B cell (primary cell): ENCODE data around the gene DROSHA. TPM values are rescaled to one million over a fixed set of nuclear protein-coding genes. Genes with fewer than 3 reads are reported as not detected.

Source experiments
- ATAC-seq: fragments of 200-7000 bp; cut with Tn5 transposase; one replicate; pipeline ENCODE4 v1.10.0; 2021; ENCODE audit warnings: low read depth, mild to moderate bottlenecking, moderate number of reproducible peaks, moderate library complexity
- CTCF ChIA-PET: fragments of 350-600 bp; sonication (Branson Sonifier 250); formaldehyde crosslinking; loops from one replicate; lab custom pipeline; 2021; ENCODE audit warnings: antibody characterized with exemption, inconsistent platforms; lab: Charles Lee
- POLR2A ChIA-PET: fragments of 350-600 bp; sonication (Branson Sonifier 250); formaldehyde crosslinking; loops from one replicate; lab custom pipeline; 2021; ENCODE audit warnings: antibody characterized with exemption; lab: Charles Lee
- DNase-seq: peaks from one replicate; pipeline ENCODE4 v3.0.0; 2013
- H2AFZ ChIP-seq: 2 replicates; pipeline ENCODE4 v1.6.1; 2012; ENCODE audit warnings: mild to moderate bottlenecking, low read depth, low read length; ENCODE audit not compliant: insufficient read depth, poor library complexity, severe bottlenecking
- H3K27ac ChIP-seq, 2 donors: 1 replicate in 1 of 2; 2 replicates in 1 of 2; pipeline ENCODE4 v1.5.1; 2012 to 2013; ENCODE audit warnings: low read length in 2 of 2, mild to moderate bottlenecking in 2 of 2, moderate library complexity in 1 of 2
- H3K27me3 ChIP-seq, 4 experiments: fragments of 200-600 bp in 1 of 4; sonication (generic) in 1 of 4; replicated peaks in 1 of 4; 1 replicate in 2 of 4; 2 replicates in 2 of 4; pipeline versions ENCODE4 v1.6.1 to v1.7.0; 2013 to 2016; ENCODE audit warnings: low read length in 3 of 4, mild to moderate bottlenecking in 2 of 4, mixed read lengths in 1 of 4, moderate library complexity in 1 of 4; ENCODE audit not compliant: insufficient read depth in 4 of 4, control insufficient read depth in 3 of 4; ENCODE audit errors: control extremely low read depth in 1 of 4
- H3K36me3 ChIP-seq, 2 experiments: replicated peaks in 1 of 2; 1 replicate in 1 of 2; 2 replicates in 1 of 2; pipeline versions ENCODE4 v1.6.1 to v1.7.1; 2013; ENCODE audit warnings: low read length in 1 of 2; ENCODE audit not compliant: insufficient read depth in 2 of 2, control insufficient read depth in 1 of 2; ENCODE audit errors: control extremely low read depth in 1 of 2, extremely low read depth in 1 of 2
- H3K4me1 ChIP-seq, 2 donors: fragments of 200-600 bp in 1 of 2; sonication (generic) in 1 of 2; 1 replicate in 1 of 2; 2 replicates in 1 of 2; pipeline versions ENCODE4 v1.5.1 to v1.6.1; 2013 to 2017; ENCODE audit warnings: low read length in 2 of 2; ENCODE audit not compliant: control insufficient read depth in 2 of 2, insufficient read depth in 2 of 2
- H3K4me2 ChIP-seq: replicated peaks from 2 replicates; pipeline ENCODE3; 2012; ENCODE audit warnings: mild to moderate bottlenecking, low read depth, low read length; ENCODE audit not compliant: poor library complexity, severe bottlenecking
- H3K4me3 ChIP-seq, 5 experiments: fragments of 200-600 bp in 1 of 5; sonication (generic) in 1 of 5; 1 replicate in 3 of 5; 2 replicates in 2 of 5; pipeline versions ENCODE4 v1.5.1 to v1.7.0; 2011 to 2016; ENCODE audit warnings: low read length in 4 of 5, mild to moderate bottlenecking in 4 of 5, low read depth in 2 of 5, control low read depth in 1 of 5, moderate library complexity in 1 of 5; ENCODE audit not compliant: insufficient read depth in 1 of 5; ENCODE audit errors: control extremely low read depth in 1 of 5, extremely low read depth in 1 of 5
- H3K79me2 ChIP-seq: fragments of 200-600 bp; sonication (generic); one replicate; pipeline ENCODE4 v1.6.0; 2016; ENCODE audit warnings: low read length; ENCODE audit not compliant: control insufficient read depth, insufficient read depth
- H3K9ac ChIP-seq: fragments of 200-600 bp; sonication (generic); 2 replicates; pipeline ENCODE4 v1.6.1; 2017; ENCODE audit warnings: mild to moderate bottlenecking, low read length, moderate library complexity
- H3K9me3 ChIP-seq, 3 donors: one replicate each; pipeline versions ENCODE4 v1.6.1 to v1.7.1; 2013; ENCODE audit warnings: low read length in 2 of 3; ENCODE audit not compliant: control insufficient read depth in 2 of 3, insufficient read depth in 1 of 3; ENCODE audit errors: control extremely low read depth in 1 of 3
- H4K20me1 ChIP-seq: 2 replicates; pipeline ENCODE4 v1.6.0; 2012; ENCODE audit warnings: mild to moderate bottlenecking, low read length; ENCODE audit not compliant: insufficient read depth, control insufficient read depth, poor library complexity, severe bottlenecking
- H3K27ac Mint-ChIP-seq: one replicate; pipeline ENCODE4 v1.8.0; 2021; ENCODE audit warnings: mixed read lengths
- H3K27me3 Mint-ChIP-seq: one replicate; pipeline ENCODE4 v1.8.0; 2021; ENCODE audit warnings: mixed read lengths
- H3K4me1 Mint-ChIP-seq: one replicate; pipeline ENCODE4 v1.8.0; 2021; ENCODE audit warnings: mixed read lengths
- H3K4me3 Mint-ChIP-seq: one replicate; pipeline ENCODE4 v1.8.0; 2021; ENCODE audit warnings: mixed read lengths
- H3K9me3 Mint-ChIP-seq: one replicate; pipeline ENCODE4 v1.8.0; 2022; ENCODE audit warnings: mixed read lengths; ENCODE audit not compliant: insufficient read depth
- EZH2 ChIP-seq: IDR thresholded peaks from 2 replicates; pipeline ENCODE4 v1.6.1; 2012; ENCODE audit warnings: borderline replicate concordance, low read depth, mild to moderate bottlenecking, moderate library complexity, low read length; ENCODE audit not compliant: insufficient read depth, poor library complexity, severe bottlenecking
- WGBS: methylation state at CpG from one replicate; pipeline ENCODE4 v1.1.5; 2013; ENCODE audit warnings: missing lambda C conversion rate; ENCODE audit not compliant: insufficient coverage; 5-methylcytosine and 5-hydroxymethylcytosine counted together
- intact Hi-C: fragments of 100-400 bp; cut with micrococcal nuclease; formaldehyde crosslinking; loops from one replicate; pipeline ENCODE4 v1.10.0; 2022
- polyA plus RNA-seq: library from polyadenylated mRNA; depleted of rRNA; stranded (reverse); fragments of >200 nt; gene quantifications from 2 replicates; pipeline ENCODE4 v1.2.3, GENCODE V29; 2012
- total RNA-seq, 2 donors: library from RNA; stranded (reverse); fragments of 120-200 nt in 1 of 2; gene quantifications; 1 replicate in 1 of 2; 2 replicates in 1 of 2; pipeline versions ENCODE4 v1.2.3 to v1.2.4, GENCODE V29; 2013 to 2022
- TF ChIP-seq, protein P1 (sequence below): fragments of 200-600 bp; IDR thresholded peaks from one replicate; pipeline ENCODE4 v1.8.0; 2022; ENCODE audit warnings: antibody characterized with exemption, mild to moderate bottlenecking

The DROSHA gene
- total and polyA plus RNA-seq, 2 donors (not counting 1 experiment from before 2014, with no cell fraction given): 31.2 to 62.4 TPM

DNA sequence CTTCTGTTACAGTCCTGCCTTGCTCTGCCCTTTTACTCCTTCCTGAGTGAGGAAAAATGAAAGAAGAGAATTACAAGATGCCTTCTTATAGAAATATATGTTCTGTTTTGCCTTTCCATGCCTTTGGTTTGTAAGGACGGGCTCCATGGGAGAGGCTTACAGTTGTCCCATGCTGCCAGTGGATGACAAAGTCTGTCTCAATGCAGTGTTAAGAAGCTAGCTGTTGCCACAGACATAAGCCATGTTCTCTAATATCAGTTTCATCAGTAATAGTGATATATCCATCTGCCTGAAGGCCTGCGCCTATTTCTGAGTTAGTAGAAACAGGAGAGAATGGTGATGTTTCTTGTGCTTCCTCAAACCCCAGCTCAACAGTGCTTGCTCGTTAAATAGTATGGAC, 28.0 kb upstream of the DROSHA start:
- 100% methylated on average over 1 of the region's 3 CpGs for WGBS
- intact Hi-C loops: no loop called here
- no peak overlapping the region for H3K27ac Mint-ChIP-seq

DNA sequence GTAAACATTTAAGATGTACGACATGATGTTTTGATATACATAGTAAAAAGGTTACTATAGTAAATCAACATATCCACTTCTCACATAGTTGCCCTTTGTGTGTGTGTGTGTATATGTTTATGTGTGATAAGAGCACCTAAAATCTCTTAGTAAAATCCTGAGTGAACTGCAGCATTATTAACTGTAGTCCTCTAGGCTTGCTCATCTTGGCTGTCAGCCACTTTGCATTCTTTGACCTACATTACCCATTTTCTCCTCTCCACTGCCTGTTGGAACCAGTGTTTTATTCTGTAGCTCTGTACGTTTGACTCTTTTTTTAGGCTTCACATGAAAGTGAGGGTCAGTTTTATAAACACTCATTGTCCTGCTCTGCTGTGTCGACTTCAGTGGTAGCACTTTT, 24.6 kb upstream of the DROSHA start:
- no peaks in the 10 kb centered on the region for H3K9me3 ChIP-seq
- no peak overlapping the region for H3K4me3 ChIP-seq
- H3K27ac ChIP-seq: no peak overlapping the region
- H3K79me2 ChIP-seq: no peaks in the 10 kb centered on the region
- H3K27me3 Mint-ChIP-seq: no peaks in the 10 kb centered on the region
- intact Hi-C loops: no loop called here
- no peak overlapping the region for H3K4me3 Mint-ChIP-seq
- H2AFZ ChIP-seq: no peak overlapping the region
- no peaks in the 10 kb centered on the region for H3K27me3 ChIP-seq
- no peak for TF ChIP-seq EZH2
- TF ChIP-seq, protein P1, sequence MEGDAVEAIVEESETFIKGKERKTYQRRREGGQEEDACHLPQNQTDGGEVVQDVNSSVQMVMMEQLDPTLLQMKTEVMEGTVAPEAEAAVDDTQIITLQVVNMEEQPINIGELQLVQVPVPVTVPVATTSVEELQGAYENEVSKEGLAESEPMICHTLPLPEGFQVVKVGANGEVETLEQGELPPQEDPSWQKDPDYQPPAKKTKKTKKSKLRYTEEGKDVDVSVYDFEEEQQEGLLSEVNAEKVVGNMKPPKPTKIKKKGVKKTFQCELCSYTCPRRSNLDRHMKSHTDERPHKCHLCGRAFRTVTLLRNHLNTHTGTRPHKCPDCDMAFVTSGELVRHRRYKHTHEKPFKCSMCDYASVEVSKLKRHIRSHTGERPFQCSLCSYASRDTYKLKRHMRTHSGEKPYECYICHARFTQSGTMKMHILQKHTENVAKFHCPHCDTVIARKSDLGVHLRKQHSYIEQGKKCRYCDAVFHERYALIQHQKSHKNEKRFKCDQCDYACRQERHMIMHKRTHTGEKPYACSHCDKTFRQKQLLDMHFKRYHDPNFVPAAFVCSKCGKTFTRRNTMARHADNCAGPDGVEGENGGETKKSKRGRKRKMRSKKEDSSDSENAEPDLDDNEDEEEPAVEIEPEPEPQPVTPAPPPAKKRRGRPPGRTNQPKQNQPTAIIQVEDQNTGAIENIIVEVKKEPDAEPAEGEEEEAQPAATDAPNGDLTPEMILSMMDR: no peak
- no peaks in the 10 kb centered on the region for H3K9me3 Mint-ChIP-seq
- H3K27ac Mint-ChIP-seq: no peak overlapping the region
- DNase-seq (no peak), ATAC-seq (no peak)
- POLR2A ChIA-PET: no interaction called here
- H3K9ac ChIP-seq: no peak overlapping the region
- H3K4me1 Mint-ChIP-seq: no peaks in the 10 kb centered on the region
- peaks cover 12 to 34% of the 10 kb centered on the region in 2 experiments for H3K36me3 ChIP-seq
- H4K20me1 ChIP-seq: no peaks in the 10 kb centered on the region
- CTCF ChIA-PET: no interaction called here
- H3K4me1 ChIP-seq: no peaks in the 10 kb centered on the region
- WGBS: 89% methylated on average over 2 of the region's 3 CpGs
- no peak overlapping the region for H3K4me2 ChIP-seq

More for the DNA sequence above, 28.0 kb upstream of the DROSHA start:
- no peaks in the 10 kb centered on the region for H3K4me1 Mint-ChIP-seq
- H3K4me3 ChIP-seq: no peak overlapping the region
- H3K9ac ChIP-seq: no peak overlapping the region
- no peaks in the 10 kb centered on the region for H3K4me1 ChIP-seq
- H3K36me3 ChIP-seq: peaks cover 8 to 11% of the 10 kb centered on the region in 2 experiments
- H3K4me2 ChIP-seq: no peak overlapping the region
- DNase-seq: no peak
- no peaks in the 10 kb centered on the region for H4K20me1 ChIP-seq
- CTCF ChIA-PET: no interaction called here
- no peaks in the 10 kb centered on the region for H3K79me2 ChIP-seq
- H3K4me3 Mint-ChIP-seq: no peak overlapping the region
- peaks cover 0 to 6% (median 0%) of the 10 kb centered on the region in 3 donors for H3K9me3 ChIP-seq
- no peak overlapping the region for H2AFZ ChIP-seq
- TF ChIP-seq, protein P1: no peak
- TF ChIP-seq EZH2: no peak
- H3K9me3 Mint-ChIP-seq: peaks cover 2% of the 10 kb centered on the region
- POLR2A ChIA-PET: no interaction called here
- no peaks in the 10 kb centered on the region for H3K27me3 Mint-ChIP-seq
- H3K27ac ChIP-seq: no peak overlapping the region
- no peaks in the 10 kb centered on the region for H3K27me3 ChIP-seq
- no peak for ATAC-seq
